Measurements from ENCODE around the gene TOMM34.

The TOMM34 gene

GRCh38 chr20:44960103-44960852 lies at the start of gene TOMM34:
TSS of gene TOMM34 (minus strand) at chr20:44960397. CDS start at chr20:44960333, 64 bp downstream.
- peak; percentile 89 for DNase-seq

GRCh38 chr20:45008521-45009049 lies 48.4 kb upstream of the TOMM34 start:
- no peak for DNase-seq

GRCh38 chr20:44997668-44998067 lies 37.5 kb upstream of the TOMM34 start:
- no peak for DNase-seq

DNA sequence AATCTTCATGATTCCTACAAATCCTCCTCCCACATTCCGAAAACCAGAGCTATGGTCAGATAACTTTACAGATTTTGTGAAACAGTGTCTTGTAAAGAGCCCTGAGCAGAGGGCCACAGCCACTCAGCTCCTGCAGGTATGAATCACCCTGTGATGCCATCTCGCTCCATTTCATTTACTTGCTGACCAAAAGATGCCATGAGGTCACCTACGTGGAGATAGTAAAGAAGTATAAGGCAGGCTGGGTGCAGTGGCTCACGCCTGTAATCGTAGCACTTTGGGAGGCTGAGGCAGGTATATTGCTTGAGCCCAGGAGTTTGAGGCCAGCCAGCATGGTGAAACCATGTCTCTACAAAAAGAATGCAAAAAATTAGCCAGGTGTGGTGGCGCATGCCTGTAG lies 37.0 kb upstream of the TOMM34 start:
- DNase-seq: no peak

DNA sequence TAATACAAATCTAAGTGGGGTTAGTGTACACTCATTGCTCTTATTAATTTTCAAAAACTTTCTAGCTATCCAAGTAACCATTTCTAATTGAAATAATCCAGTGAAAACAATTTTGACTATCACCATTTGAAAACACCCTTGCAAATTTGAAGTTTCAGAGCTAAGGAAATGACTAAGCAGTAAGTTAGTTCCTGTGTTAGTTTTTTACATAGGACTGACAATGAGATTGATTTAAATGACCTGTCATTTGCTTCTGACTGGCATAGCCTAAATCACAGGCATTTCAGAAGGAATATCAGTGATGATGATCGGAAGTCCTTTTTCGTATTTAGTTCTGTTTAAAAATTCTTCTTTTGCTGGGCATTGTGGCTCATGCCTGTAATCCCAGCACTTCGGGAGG lies 33.1 kb upstream of the TOMM34 start:
- DNase-seq: no peak

GRCh38 chr20:44990957-44991356 lies 30.8 kb upstream of the TOMM34 start:
- no peak for DNase-seq

- DNase-seq: no peak
Observed at GRCh38 chr20:44990425-44990824, 30.2 kb upstream of the TOMM34 start.

- DNase-seq: no peak
Observed at GRCh38 chr20:44988631-44989171, 28.5 kb upstream of the TOMM34 start.

GRCh38 chr20:44983093-44983674 lies 23.0 kb upstream of the TOMM34 start:
- DNase-seq: no peak

- DNase-seq: no peak
Observed at GRCh38 chr20:44981736-44982406, 21.7 kb upstream of the TOMM34 start.

GRCh38 chr20:44979090-44979621 lies 19.0 kb upstream of the TOMM34 start:
- no peak for DNase-seq

DNA sequence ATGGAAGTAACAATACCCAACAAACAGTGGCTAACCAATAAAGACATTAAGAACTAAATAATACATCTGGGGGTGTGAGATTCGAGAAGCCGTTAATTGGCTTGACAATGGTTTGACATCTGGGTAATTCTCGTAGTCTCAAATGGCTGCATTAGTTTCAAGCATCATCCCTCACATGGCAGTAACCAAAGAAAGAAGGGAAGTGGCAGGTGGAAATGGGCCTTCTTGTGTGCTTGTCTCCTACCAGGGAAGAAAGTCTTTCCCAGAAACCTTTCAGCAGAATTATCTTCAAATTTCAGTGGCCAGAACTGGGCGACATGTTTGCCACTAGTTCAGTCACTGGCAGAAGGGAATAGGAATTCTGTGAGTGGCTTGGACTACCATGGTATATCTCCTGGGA lies 16.5 kb upstream of the TOMM34 start:
- DNase-seq: no peak

DNA sequence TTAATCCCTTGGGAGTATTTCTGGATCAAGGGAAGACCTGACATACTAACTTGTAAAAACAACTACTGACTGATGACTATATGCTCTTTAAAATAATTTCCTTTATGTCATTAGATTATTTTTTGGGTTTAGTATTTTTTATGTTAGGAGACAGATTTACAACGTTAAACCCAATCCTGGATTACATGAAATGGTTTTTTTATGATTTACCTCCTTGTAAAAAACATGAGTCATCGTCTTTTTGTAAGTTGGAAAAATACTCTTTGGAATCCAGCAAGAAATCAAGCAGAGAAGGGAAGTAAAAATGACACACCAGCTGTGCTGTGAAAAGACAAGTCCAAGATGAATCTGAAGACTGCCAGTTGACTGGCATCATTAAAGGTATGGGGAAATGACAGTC lies 12.9 kb upstream of the TOMM34 start:
- DNase-seq: no peak

DNA sequence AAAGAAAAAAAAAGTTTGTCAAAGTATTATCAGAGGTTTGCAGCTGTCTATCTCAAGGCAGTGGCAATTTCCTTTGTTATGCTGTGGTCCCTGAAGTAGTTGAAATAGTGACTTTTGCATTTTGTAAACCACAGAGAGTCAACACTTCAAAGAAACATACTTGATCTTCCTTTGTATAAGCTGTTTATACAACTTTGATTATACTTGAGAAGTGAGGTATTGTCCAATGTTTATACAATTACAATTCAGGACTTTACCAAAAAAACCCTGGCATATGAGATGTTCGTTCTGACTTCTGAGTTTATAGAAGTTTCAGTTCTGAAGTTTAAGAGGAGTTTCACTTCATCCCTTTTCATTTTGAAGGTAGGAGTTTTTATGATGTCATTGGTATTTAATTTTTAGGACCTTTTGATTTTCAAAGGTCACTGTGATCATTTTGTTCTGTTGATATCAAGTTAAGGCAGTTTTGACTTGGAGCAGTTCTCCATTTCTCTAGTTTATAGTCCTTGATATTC lies 10.1 kb upstream of the TOMM34 start:
- no peak for DNase-seq

GRCh38 chr20:44969300-44969894 lies 9.2 kb upstream of the TOMM34 start:
- DNase-seq: no peak

DNA sequence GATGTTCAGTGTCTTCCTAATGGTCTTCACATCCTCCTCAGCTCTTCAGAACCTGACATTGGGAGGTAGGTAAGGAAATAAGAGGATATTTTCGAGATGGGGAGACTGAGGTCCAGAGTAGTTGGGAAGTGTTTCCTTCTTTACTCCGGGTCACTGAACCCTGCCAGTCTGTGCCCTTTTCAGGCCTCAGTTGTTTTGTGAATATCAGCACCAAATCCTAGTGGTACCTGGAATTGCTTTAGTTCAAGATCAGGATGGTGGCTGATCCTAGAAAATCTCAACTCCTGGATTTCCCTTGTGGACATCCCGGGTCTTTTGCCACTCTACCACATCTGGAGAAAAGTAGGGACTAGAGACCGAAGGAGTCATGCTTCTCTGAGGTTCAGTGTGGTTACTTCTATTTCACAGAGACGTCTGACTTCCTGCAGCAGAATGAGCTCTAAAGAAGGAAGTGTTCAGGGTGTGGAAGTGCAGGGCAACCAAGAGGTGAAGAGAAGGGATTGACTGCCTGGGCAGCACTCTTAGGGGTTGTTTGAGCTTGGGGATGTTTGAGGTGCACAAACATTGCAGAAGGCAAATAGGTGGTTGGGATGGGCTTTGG lies 7.1 kb upstream of the TOMM34 start:
- DNase-seq: no peak

GRCh38 chr20:44966030-44966961 lies 6.1 kb upstream of the TOMM34 start, which contains the start of gene STK4:
TSS of gene STK4 (plus strand) at chr20:44966512. CDS start at chr20:44966569, 57 bp downstream.
- peak; percentile 90 for DNase-seq

- DNase-seq: no peak
Observed at GRCh38 chr20:44965651-44966029, 5.4 kb upstream of the TOMM34 start.

GRCh38 chr20:44963325-44964215 lies 3.4 kb upstream of the TOMM34 start:
- DNase-seq: no peak

DNA sequence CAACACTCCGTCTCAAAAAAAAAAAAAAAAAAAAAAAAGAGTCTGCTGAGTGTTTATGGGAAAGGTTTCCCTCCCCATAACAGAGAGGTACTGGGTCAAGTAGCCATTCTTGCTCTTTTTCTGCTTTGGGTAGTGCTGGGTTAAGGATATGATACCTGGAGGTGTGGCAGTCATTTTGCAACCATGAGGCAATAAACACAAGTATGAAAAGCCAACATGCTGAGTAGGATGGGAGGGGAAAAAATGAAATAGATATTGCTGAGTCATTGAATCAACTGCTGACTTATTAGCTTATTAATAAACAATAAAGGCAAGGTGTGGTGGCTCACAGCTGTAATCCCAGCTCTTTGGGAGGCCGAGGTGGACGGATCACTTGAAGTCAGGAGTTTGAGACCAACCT lies 2.3 kb upstream of the TOMM34 start:
- no peak for DNase-seq
